GM23338 (cell line): ENCODE data around the gene TTF1.

ENCODE experiments used
- CREB1 ChIP-seq: fragments of 250-450 bp; sonication (Bioruptor Pico); IDR thresholded peaks from 2 replicates; pipeline ENCODE4 v1.5.0; 2020; ENCODE audit warnings: low read depth, mild to moderate bottlenecking, moderate library complexity
- EZH2 ChIP-seq: fragments of 200-600 bp; sonication (generic); IDR thresholded peaks from one replicate; pipeline ENCODE4 v1.8.0; 2017; ENCODE audit warnings: antibody characterized with exemption, mild to moderate bottlenecking, low read depth; ENCODE audit not compliant: unreplicated experiment
- EZH2phosphoT487 ChIP-seq: fragments of 200-600 bp; sonication (generic); IDR thresholded peaks from one replicate; pipeline ENCODE4 v1.8.1; 2018; ENCODE audit warnings: antibody characterized with exemption; ENCODE audit not compliant: unreplicated experiment
- JUNB ChIP-seq: IDR thresholded peaks from one replicate; pipeline ENCODE4 v1.6.1; 2016; ENCODE audit warnings: antibody characterized with exemption; ENCODE audit not compliant: unreplicated experiment
- NANOG ChIP-seq: IDR thresholded peaks from 2 replicates; pipeline ENCODE4 v1.6.1; 2016; ENCODE audit warnings: antibody characterized with exemption, borderline replicate concordance
- POLR2AphosphoS5 ChIP-seq: IDR thresholded peaks from 2 replicates; pipeline ENCODE4 v1.6.1; 2016; ENCODE audit warnings: antibody characterized with exemption, low read depth
- STAT1 ChIP-seq: IDR thresholded peaks from one replicate; pipeline ENCODE4 v1.6.1; 2016; ENCODE audit warnings: antibody characterized with exemption; ENCODE audit not compliant: unreplicated experiment
- ZNF114 ChIP-seq: fragments of 250-450 bp; sonication (Bioruptor Pico); IDR thresholded peaks from 2 replicates; pipeline ENCODE4 v1.5.0; 2020; ENCODE audit warnings: mild to moderate bottlenecking, moderate library complexity
- ZNF331 ChIP-seq: fragments of 250-450 bp; sonication (Bioruptor Pico); IDR thresholded peaks from 2 replicates; pipeline ENCODE4 v1.5.0; 2020; ENCODE audit warnings: low read depth, mild to moderate bottlenecking, moderate library complexity
- TF ChIP-seq, protein P1 (sequence below), 2 experiments: fragments of 200-600 bp in 1 of 2; sonication (generic) in 1 of 2; conservative IDR thresholded peaks; 2 replicates each; pipeline versions ENCODE4 v1.5.1 to v1.6.1; 2016 to 2017; ENCODE audit warnings: antibody characterized with exemption in 2 of 2, low read depth in 2 of 2, mild to moderate bottlenecking in 2 of 2, moderate library complexity in 1 of 2
- TF ChIP-seq, protein P2 (sequence below): IDR thresholded peaks from one replicate; pipeline ENCODE4 v1.6.1; 2018; ENCODE audit warnings: antibody characterized with exemption; ENCODE audit not compliant: unreplicated experiment
- TF ChIP-seq, protein P3 (sequence below): IDR thresholded peaks from 2 replicates; pipeline ENCODE4 v1.6.1; 2016; ENCODE audit warnings: antibody characterized with exemption
- TF ChIP-seq, protein P4 (sequence below): fragments of 250-450 bp; sonication (Bioruptor Pico); IDR thresholded peaks from 2 replicates; pipeline ENCODE4 v1.5.0; 2020; ENCODE audit warnings: mild to moderate bottlenecking, moderate library complexity

DNA sequence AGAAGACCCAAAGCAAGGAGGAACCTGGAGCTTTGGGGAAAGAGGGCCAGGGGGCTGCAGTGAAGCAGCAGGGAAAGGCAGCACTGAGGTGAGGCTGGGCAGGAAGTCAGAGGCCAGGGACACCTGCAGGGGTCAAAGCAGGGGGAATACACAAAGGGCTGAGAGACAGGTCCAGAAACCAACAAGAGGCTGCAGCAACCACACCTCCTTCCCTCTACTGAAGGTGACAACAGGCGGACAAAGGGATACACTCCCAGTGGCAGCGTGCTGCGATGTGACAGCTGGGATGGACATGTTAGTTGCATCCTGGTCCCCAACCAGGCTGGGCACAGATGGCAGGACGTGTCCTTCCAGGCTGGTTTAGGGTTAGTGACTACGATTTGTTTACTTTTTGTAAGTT is 15.9 kb upstream of the TTF1 start:
- TF ChIP-seq, protein P1, sequence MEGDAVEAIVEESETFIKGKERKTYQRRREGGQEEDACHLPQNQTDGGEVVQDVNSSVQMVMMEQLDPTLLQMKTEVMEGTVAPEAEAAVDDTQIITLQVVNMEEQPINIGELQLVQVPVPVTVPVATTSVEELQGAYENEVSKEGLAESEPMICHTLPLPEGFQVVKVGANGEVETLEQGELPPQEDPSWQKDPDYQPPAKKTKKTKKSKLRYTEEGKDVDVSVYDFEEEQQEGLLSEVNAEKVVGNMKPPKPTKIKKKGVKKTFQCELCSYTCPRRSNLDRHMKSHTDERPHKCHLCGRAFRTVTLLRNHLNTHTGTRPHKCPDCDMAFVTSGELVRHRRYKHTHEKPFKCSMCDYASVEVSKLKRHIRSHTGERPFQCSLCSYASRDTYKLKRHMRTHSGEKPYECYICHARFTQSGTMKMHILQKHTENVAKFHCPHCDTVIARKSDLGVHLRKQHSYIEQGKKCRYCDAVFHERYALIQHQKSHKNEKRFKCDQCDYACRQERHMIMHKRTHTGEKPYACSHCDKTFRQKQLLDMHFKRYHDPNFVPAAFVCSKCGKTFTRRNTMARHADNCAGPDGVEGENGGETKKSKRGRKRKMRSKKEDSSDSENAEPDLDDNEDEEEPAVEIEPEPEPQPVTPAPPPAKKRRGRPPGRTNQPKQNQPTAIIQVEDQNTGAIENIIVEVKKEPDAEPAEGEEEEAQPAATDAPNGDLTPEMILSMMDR (conservative IDR thresholded peaks at IDR 0.05; ENCODE audit: low read depth in 2 of 2) = no peak
- TF ChIP-seq POLR2AphosphoS5 (no peak), EZH2 (no peak), CREB1 (no peak), EZH2phosphoT487 (no peak), STAT1 (no peak), JUNB (no peak), ZNF331 (CRISPR knock-in tag) (no peak), NANOG (no peak), ZNF114 (CRISPR knock-in tag) (no peak)
- TF ChIP-seq, protein P2, sequence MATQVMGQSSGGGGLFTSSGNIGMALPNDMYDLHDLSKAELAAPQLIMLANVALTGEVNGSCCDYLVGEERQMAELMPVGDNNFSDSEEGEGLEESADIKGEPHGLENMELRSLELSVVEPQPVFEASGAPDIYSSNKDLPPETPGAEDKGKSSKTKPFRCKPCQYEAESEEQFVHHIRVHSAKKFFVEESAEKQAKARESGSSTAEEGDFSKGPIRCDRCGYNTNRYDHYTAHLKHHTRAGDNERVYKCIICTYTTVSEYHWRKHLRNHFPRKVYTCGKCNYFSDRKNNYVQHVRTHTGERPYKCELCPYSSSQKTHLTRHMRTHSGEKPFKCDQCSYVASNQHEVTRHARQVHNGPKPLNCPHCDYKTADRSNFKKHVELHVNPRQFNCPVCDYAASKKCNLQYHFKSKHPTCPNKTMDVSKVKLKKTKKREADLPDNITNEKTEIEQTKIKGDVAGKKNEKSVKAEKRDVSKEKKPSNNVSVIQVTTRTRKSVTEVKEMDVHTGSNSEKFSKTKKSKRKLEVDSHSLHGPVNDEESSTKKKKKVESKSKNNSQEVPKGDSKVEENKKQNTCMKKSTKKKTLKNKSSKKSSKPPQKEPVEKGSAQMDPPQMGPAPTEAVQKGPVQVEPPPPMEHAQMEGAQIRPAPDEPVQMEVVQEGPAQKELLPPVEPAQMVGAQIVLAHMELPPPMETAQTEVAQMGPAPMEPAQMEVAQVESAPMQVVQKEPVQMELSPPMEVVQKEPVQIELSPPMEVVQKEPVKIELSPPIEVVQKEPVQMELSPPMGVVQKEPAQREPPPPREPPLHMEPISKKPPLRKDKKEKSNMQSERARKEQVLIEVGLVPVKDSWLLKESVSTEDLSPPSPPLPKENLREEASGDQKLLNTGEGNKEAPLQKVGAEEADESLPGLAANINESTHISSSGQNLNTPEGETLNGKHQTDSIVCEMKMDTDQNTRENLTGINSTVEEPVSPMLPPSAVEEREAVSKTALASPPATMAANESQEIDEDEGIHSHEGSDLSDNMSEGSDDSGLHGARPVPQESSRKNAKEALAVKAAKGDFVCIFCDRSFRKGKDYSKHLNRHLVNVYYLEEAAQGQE = no peak
- TF ChIP-seq, protein P3, sequence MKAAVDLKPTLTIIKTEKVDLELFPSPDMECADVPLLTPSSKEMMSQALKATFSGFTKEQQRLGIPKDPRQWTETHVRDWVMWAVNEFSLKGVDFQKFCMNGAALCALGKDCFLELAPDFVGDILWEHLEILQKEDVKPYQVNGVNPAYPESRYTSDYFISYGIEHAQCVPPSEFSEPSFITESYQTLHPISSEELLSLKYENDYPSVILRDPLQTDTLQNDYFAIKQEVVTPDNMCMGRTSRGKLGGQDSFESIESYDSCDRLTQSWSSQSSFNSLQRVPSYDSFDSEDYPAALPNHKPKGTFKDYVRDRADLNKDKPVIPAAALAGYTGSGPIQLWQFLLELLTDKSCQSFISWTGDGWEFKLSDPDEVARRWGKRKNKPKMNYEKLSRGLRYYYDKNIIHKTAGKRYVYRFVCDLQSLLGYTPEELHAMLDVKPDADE = no peak
- TF ChIP-seq, protein P4, sequence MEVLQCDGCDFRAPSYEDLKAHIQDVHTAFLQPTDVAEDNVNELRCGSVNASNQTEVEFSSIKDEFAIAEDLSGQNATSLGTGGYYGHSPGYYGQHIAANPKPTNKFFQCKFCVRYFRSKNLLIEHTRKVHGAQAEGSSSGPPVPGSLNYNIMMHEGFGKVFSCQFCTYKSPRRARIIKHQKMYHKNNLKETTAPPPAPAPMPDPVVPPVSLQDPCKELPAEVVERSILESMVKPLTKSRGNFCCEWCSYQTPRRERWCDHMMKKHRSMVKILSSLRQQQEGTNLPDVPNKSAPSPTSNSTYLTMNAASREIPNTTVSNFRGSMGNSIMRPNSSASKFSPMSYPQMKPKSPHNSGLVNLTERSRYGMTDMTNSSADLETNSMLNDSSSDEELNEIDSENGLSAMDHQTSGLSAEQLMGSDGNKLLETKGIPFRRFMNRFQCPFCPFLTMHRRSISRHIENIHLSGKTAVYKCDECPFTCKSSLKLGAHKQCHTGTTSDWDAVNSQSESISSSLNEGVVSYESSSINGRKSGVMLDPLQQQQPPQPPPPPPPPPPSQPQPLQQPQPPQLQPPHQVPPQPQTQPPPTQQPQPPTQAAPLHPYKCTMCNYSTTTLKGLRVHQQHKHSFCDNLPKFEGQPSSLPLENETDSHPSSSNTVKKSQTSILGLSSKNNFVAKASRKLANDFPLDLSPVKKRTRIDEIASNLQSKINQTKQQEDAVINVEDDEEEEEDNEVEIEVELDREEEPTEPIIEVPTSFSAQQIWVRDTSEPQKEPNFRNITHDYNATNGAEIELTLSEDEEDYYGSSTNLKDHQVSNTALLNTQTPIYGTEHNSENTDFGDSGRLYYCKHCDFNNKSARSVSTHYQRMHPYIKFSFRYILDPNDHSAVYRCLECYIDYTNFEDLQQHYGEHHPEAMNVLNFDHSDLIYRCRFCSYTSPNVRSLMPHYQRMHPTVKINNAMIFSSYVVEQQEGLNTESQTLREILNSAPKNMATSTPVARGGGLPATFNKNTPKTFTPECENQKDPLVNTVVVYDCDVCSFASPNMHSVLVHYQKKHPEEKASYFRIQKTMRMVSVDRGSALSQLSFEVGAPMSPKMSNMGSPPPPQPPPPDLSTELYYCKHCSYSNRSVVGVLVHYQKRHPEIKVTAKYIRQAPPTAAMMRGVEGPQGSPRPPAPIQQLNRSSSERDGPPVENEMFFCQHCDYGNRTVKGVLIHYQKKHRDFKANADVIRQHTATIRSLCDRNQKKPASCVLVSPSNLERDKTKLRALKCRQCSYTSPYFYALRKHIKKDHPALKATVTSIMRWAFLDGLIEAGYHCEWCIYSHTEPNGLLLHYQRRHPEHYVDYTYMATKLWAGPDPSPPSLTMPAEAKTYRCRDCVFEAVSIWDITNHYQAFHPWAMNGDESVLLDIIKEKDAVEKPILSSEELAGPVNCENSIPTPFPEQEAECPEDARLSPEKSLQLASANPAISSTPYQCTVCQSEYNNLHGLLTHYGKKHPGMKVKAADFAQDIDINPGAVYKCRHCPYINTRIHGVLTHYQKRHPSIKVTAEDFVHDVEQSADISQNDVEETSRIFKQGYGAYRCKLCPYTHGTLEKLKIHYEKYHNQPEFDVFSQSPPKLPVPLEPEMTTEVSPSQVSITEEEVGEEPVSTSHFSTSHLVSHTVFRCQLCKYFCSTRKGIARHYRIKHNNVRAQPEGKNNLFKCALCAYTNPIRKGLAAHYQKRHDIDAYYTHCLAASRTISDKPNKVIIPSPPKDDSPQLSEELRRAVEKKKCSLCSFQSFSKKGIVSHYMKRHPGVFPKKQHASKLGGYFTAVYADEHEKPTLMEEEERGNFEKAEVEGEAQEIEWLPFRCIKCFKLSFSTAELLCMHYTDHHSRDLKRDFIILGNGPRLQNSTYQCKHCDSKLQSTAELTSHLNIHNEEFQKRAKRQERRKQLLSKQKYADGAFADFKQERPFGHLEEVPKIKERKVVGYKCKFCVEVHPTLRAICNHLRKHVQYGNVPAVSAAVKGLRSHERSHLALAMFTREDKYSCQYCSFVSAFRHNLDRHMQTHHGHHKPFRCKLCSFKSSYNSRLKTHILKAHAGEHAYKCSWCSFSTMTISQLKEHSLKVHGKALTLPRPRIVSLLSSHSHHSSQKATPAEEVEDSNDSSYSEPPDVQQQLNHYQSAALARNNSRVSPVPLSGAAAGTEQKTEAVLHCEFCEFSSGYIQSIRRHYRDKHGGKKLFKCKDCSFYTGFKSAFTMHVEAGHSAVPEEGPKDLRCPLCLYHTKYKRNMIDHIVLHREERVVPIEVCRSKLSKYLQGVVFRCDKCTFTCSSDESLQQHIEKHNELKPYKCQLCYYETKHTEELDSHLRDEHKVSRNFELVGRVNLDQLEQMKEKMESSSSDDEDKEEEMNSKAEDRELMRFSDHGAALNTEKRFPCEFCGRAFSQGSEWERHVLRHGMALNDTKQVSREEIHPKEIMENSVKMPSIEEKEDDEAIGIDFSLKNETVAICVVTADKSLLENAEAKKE (CRISPR knock-in tag) = no peak
